ENCODE measurements around the gene RECQL5.
"Not testable (repeated sequence)": the region's sequence is repeated elsewhere in the genome, so short reads cannot be mapped to it uniquely, and the experiment has no call there.

RECQL5 gene

DNA sequence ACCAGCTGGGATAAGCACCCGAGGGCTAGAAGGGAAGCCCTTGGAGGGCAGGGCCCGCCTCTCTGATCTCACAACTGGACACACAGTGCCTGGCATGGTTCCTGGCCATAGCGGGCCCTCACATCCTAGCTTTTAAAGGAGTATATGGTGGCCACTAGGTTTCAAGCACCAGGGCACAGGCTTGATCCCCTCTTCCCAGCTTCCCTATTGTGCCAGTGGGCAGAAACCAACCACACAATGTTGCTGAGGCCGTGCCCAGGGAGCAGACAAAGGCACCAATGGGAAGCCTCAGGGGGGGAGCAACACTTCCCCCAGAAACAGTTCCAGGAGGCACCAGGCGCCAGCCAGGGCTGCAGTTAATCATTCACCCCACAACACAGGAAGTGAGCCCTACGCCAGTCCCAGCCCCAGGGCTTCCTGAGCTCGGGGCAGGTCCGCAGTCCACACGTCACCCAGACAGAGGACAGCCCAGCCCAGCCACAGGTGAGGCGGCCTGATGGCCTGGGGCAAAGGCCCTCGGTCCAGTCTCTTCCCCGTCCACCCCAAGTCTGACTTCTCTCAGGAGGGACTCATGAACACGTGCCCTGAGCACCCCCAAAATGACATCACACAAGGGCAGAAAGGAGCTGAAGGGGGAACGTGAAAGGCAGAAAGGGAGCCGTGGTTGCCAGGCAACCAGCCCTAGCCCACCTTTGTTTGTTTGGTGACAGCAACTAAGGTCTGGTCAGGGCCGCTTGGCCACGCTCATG lies 20.9 kb downstream of the RECQL5 start:
- no peak for DNase-seq

- no peak for DNase-seq
Measured at GRCh38 chr17:75645501-75645888, 21.5 kb downstream of the RECQL5 start.

DNA sequence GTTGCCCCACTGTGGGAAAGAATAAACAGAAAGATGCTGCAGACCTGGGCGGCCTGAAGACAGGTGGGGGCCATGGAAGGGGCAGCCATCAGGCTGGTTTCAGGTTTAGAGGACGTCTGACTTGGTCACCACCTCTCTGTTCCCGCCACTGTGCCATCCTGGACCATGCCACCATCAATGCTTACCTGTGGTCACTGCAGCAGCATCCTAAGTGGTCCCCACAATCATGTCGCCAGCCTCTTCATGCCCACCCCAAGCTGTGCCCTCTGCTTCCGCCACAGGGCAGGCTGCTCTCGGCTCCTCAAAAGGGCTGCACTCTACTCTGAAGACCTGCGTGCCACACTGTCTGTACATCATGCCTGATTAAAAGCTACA lies 23.3 kb downstream of the RECQL5 start:
- no peak for DNase-seq

- DNase-seq: no peak
Measured at GRCh38 chr17:75642784-75643642, 23.9 kb downstream of the RECQL5 start.

DNA sequence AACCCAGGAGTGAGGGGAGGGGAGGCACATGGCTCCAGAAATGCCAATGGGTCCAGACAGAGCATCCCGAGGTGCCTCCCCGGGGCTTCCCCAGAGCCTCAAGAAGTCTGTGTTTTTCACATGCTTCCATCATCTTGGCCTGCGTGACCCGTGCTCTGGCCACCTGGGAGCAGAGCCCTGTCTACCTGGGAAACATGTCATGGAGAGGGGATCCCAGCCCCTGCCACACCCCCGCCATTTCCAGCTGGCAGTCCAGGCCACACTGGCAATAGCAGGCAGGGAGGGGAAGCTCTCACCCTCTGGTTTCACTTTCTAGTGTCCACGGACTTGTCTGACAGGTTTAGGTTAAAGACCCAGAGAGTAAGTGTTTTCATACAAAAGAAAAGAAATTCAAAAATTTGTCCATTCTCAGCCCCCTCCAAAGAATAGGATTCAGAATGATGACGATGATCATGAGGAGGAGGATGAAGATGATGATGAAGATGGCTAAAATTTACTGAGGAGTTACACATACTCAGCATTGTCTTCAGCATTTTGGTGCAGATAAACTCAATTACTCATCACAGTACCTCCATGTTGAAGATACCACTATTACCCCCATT lies 24.7 kb downstream of the RECQL5 start:
- no peak for DNase-seq

GRCh38 chr17:75641343-75641742 lies 25.6 kb downstream of the RECQL5 start:
- no peak for DNase-seq

DNA sequence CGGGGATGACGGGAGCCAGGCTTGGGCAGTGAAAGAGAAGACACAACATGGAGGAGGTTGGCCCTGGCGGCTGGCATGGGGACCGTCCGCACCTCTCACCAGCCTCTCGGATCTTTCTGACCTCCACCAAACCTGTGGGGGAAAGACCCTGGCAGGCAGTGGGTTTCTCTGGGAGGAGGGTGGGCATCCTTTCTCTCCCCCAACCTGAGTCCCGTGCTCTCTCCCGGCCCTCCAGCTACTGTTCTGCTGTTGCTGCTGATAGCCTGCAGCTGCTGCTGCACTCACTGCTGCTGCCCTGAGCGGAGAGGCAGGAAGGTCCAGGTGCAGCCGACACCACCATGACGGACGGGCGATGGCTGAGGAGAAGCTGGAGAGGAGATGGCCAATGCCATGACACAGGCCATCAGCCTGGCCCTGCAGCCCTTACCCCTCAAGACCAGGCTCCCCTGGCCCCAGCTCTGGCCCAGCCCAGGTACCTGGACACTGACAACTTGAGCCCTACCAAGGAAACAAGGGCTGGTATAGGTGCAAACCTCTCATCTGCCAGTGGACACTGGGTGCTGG lies 26.3 kb downstream of the RECQL5 start:
- DNase-seq: no peak

- no peak for DNase-seq
Measured at GRCh38 chr17:75639771-75640555, 27.0 kb downstream of the RECQL5 start.

DNA sequence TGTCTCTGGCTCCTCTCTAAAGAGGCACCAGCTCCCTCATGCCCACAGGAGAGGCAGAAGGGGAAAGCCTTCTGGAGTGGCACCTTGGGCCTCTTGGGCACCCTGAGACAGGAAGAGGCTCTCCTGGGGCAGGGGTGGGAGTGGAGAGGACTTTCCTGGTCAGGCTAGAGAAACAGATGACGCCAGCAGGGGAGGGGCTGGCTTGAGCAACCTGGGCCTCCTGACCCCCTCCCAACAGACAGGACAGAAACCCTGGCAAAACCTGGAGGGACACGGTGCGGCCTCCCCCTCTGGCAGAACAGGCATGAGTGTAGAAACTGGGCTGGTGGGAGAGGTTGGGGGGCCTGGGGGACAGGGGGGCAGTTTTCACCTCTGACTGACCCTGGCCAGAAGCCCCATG lies 27.6 kb downstream of the RECQL5 start:
- no peak for DNase-seq

- no peak for DNase-seq
Measured at GRCh38 chr17:75638893-75639292, 28.1 kb downstream of the RECQL5 start.

DNA sequence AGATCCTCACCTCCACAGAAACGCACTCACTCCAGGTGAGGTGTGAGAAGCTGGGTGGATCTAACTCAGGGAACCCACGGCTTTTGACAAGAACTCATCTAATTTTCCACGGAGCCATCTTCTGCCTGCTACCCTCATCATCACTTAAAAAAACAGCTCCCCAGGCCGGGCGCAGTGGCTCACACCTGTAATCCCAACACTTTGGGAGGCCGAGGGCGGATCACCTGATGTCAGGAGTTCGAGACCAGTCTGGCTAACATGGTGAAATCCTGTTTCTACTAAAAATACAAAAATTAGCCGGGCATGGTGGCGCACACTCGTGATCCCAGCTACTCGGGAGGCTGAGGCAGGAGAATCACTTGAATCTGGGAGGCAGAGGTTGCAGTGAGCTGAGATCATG lies 28.9 kb downstream of the RECQL5 start:
- DNase-seq: not testable (repeated sequence)

DNA sequence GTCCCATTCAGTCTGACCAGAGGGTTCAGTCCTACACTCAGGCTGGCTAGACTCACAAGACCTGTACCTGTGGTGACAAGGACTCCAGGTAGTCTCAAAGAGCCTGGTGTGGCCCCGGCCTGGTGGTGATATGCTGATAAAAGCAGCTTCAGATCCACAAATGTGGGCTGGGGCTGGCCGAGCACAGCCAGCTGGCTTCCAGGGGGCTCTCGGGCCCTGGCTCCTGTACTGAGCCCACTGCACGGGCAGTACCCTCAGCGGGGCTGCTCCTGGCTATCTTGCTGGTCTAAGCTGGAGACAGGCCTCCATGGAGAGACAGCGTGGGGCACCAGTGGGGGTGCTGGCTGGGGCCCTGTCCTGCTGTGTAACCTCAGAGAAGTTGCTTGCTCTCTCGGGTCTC lies 29.4 kb downstream of the RECQL5 start:
- DNase-seq: no peak

GRCh38 chr17:75637143-75637538 lies 29.8 kb downstream of the RECQL5 start:
- no peak for DNase-seq

DNA sequence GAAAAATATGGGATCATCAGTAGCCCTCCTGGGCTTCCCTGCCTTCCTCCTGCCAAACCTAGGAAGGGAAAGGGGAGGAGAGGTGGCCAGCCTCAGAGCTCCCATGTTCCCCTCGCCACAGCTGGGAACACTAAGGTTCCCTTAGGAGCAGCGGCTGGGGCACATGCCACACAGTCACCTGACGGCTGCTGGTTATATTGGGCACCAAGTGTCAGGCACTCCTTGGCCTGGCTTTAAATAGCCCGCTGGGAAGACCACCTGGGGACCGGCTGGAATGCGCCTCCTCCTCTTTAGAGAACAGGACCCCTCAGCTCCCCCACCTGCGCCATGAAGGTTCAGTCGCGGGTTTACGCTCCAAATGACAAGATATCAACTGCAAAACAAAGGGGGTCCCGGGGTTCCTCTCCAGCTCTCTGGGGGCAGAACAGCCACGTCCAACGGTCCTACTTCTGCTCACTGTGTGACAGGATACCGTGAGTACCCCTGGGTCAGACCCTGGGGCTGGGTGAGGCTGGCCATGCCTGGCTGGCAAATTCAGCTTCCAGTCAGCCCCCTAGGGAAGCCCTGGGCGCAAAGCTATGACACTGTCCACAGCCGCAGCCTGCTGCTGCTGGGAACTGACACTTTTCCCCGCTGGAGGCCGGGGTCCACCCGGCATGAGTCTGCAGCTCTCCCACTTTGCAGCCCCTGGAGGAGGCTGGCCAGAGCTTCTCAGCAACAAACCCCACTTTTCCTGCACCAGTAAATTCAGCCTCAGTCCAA lies 30.4 kb downstream of the RECQL5 start:
- DNase-seq: no peak

DNA sequence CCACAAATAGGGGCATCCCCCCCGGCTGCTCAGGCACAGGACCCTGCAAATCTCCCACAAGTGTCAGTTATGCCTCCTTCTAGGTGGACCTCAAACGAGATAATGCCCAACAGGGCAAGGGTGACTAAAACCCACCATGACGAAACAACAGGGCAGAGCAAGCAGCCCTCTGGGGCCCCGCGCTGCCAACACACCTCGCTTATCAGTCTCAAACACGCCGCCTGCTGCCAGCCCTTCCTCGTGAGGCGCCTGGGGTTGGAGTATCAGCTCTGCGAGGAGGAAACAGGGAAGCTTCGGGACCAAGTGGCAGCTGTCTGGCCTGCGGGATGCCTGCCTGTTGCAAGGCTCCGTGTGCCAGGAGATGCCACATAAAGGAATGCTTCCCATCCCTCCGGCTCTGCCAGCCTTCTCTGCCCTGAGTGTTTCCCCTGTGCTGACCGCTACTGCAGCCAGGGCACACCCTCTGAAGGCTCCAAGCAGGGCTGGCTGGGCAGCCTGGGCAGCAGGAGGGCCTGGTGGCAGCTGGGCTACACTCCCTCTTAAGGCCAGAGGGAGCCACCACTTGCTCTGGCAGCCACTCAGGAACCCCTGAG lies 31.2 kb downstream of the RECQL5 start:
- DNase-seq: no peak

GRCh38 chr17:75634754-75635609 lies 32.0 kb downstream of the RECQL5 start:
- DNase-seq: no peak

- no peak for DNase-seq
Measured at GRCh38 chr17:75634376-75634740, 32.6 kb downstream of the RECQL5 start.

DNA sequence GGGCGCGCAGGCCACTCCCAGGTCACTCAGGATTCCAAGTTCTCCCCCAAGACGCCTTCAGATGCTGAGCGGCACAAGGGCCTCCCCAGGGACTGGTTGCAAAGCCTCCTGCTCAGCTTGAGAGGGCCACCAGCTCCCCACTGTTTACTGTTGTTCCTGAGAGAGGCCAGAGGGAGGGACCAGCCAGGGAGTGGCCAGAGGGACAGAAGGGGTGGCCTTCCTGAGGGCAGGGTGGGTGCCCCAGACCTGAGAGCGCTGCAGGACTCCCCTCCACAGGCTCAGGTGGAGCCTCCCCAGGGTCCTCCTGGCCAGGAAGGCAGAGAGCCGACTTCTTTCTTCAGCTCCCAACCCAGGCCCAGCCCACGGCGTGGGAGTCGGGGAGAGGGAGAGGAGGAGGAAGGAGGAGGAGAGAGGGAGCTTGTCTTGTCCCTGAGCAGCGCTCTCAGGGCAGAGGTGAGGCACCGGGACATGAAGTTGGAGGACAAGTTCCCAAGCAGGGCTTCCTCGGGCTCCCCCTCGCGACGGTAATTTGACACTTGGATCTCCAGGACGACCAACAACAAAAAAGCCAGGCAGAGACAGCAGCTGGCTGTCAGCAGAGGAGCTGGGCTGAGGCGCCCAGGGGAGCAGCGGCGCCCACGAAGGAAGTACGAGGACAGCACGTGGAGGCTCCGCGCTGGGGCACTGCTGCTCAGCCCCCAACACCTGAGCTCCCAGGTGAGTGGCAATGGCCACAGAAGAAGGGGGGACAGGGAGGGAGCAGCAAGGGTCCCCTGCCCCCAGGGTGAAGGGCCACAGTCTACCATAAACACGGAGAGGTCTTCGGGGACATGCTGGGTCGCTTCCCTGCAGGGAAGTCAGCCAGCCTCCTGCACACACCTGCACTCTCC lies 33.2 kb downstream of the RECQL5 start:
- peak; percentile 50 to 67 for DNase-seq

DNA sequence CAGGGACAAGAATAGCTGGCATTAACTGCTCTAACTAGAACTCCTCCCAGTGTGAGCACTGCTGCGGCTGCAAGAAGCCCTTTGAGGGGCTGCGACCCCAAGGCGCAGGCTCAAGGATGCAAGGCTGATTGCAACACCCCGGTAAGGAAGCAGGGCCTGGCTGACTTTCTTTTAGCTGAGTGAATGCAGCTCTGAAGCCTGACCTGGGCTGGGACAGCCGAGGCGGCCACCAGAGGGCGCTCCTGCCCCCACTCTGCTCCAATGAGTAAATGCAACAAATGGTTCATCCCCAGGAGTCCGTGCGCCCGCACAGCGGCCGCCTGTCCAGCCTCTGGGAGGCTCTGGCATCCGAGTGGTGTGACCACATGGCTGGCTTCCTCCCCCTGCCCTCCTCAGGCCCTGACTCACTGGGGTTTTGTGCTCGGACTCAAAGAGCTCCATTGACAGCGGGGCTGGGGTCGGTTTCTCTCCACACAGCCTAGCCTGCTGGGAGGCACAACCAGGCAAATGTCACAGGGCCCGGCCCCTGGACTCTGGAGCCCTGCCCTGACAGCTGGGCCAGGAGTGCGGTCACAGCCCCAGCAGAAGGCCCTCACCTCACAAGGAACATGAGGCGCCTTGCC lies 34.0 kb downstream of the RECQL5 start, which contains the start of gene SMIM5:
Gene SMIM5, plus strand, starts transcription at position 572 of the 623 bp plus-strand sequence. CDS start 6,768 bp downstream, outside the sequence.
- peak; percentile 87 to 90 for DNase-seq

All from stimulated activated CD4-positive, alpha-beta T cell treated with anti-CD3 and anti-CD28 coated beads, Interleukin-2, amount 100 ng/mL, for 24 hours (primary cell).